A673 (cell line): Measurements from ENCODE around the gene CRP. TPM values are rescaled to one million over a fixed set of nuclear protein-coding genes. Genes with fewer than 3 reads are reported as not detected.

Experiments used
- BruUV-seq: library from RNA; stranded (reverse); fragments of 400-500 nt; replicated peaks from 2 replicates; lab custom pipeline; 2021; lab: Mats Ljungman, UMichigan
- CTCF ChIA-PET: fragments of 300-600 bp; sonication (Branson Sonifier 250); formaldehyde crosslinking; loops from one replicate; lab custom pipeline; 2022; ENCODE audit warnings: antibody characterized with exemption; lab: Charles Lee
- POLR2A ChIA-PET: fragments of 300-600 bp; sonication (Branson Sonifier 250); formaldehyde crosslinking; loops from one replicate; lab custom pipeline; 2022; ENCODE audit warnings: antibody characterized with exemption; ENCODE audit not compliant: low non-redundant PET; lab: Charles Lee
- DNase-seq: peaks from one replicate; pipeline ENCODE4 v3.0.0-alpha.2; 2015; ENCODE audit warnings: low spot score
- H3K27ac ChIP-seq: fragments of 200-600 bp; sonication (generic); 2 replicates; pipeline ENCODE4 v1.5.1; 2016; ENCODE audit warnings: mixed run types, low read depth, mild to moderate bottlenecking, mixed read lengths, antibody characterized with exemption, low read length; ENCODE audit not compliant: poor library complexity, severe bottlenecking
- H3K27me3 ChIP-seq: fragments of 200-600 bp; sonication (generic); replicated peaks from 2 replicates; pipeline ENCODE4 v1.6.1; 2017; ENCODE audit warnings: mixed run types, low read depth, mild to moderate bottlenecking, mixed read lengths, antibody characterized with exemption, low read length; ENCODE audit not compliant: insufficient read depth, poor library complexity
- H3K36me3 ChIP-seq: fragments of 200-600 bp; sonication (generic); 2 replicates; pipeline ENCODE4 v1.6.1; 2016; ENCODE audit warnings: mixed run types, mild to moderate bottlenecking, mixed read lengths, antibody characterized with exemption, low read length; ENCODE audit not compliant: insufficient read depth, poor library complexity, severe bottlenecking
- H3K4me1 ChIP-seq: fragments of 200-600 bp; sonication (generic); 2 replicates; pipeline ENCODE4 v1.6.1; 2017; ENCODE audit warnings: mixed run types, mild to moderate bottlenecking, mixed read lengths, antibody characterized with exemption, low read length; ENCODE audit not compliant: insufficient read depth, poor library complexity, severe bottlenecking
- H3K4me3 ChIP-seq: fragments of 200-600 bp; sonication (generic); 2 replicates; pipeline ENCODE4 v1.5.1; 2016; ENCODE audit warnings: low read depth, mixed run types, mild to moderate bottlenecking, mixed read lengths, low read length; ENCODE audit not compliant: poor library complexity, severe bottlenecking
- H3K9me3 ChIP-seq: fragments of 200-600 bp; sonication (generic); 2 replicates; pipeline ENCODE4 v1.6.1; 2016; ENCODE audit warnings: mixed run types, low read depth, mild to moderate bottlenecking, mixed read lengths, antibody characterized with exemption, low read length; ENCODE audit not compliant: poor library complexity, severe bottlenecking
- EZH2 ChIP-seq: fragments of 200-600 bp; sonication (generic); IDR thresholded peaks from 2 replicates; pipeline ENCODE4 v1.6.1; 2017; ENCODE audit warnings: borderline replicate concordance, low read depth, mild to moderate bottlenecking, mixed read lengths, antibody characterized with exemption, low read length; ENCODE audit not compliant: poor library complexity, severe bottlenecking
- intact Hi-C: fragments of 100-400 bp; cut with micrococcal nuclease; formaldehyde crosslinking; loops from one replicate; pipeline ENCODE4 v1.10.0; 2022; ENCODE audit not compliant: unreplicated experiment
- total RNA-seq: library from RNA; stranded (reverse); gene quantifications from 2 replicates; pipeline ENCODE4 v1.2.3, GENCODE V29; 2021
- TF ChIP-seq, protein P1 (sequence below): fragments of 300-800, 200-600 bp; sonication (generic); conservative IDR thresholded peaks from 2 replicates; pipeline ENCODE4 v1.5.1; 2017; ENCODE audit warnings: low read depth, mild to moderate bottlenecking, antibody characterized with exemption, low read length, moderate library complexity, mixed read lengths

Gene CRP
- total RNA-seq, 1 experiment from 2014 or later = not detected

DNA sequence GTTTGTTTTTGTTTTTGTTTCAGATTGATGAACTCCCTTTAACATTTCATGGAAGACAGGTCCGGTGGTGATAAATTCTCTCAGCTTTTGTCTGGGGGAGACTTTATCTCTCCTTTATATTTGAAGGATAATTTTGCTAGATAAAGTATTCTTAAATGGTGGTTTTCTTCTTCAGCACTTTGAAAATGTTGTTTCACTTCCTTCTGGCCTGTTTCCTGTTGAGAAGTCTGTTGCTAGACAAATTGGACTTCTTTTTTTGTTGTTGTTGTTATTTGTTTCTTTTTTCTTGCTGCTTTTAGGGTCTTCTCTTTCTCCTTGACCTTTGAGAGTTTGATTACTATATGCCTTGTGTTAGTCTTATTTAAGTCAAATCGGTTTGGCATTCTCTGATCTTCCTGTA lies 50.8 kb downstream of the CRP start:
- ChIA-PET CTCF (no interaction called here), POLR2A (no interaction called here)
- no peaks in the 10 kb centered on the region for H3K36me3 ChIP-seq
- peaks cover 66% of the 10 kb centered on the region for H3K27me3 ChIP-seq
- intact Hi-C loops = no loop called here
- H3K9me3 ChIP-seq = no peaks in the 10 kb centered on the region
- no peak for TF ChIP-seq EZH2
- TF ChIP-seq, protein P1, sequence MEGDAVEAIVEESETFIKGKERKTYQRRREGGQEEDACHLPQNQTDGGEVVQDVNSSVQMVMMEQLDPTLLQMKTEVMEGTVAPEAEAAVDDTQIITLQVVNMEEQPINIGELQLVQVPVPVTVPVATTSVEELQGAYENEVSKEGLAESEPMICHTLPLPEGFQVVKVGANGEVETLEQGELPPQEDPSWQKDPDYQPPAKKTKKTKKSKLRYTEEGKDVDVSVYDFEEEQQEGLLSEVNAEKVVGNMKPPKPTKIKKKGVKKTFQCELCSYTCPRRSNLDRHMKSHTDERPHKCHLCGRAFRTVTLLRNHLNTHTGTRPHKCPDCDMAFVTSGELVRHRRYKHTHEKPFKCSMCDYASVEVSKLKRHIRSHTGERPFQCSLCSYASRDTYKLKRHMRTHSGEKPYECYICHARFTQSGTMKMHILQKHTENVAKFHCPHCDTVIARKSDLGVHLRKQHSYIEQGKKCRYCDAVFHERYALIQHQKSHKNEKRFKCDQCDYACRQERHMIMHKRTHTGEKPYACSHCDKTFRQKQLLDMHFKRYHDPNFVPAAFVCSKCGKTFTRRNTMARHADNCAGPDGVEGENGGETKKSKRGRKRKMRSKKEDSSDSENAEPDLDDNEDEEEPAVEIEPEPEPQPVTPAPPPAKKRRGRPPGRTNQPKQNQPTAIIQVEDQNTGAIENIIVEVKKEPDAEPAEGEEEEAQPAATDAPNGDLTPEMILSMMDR = no peak
- no TSS peak for BruUV-seq
- no peak overlapping the region for H3K27ac ChIP-seq
- H3K4me1 ChIP-seq = no peaks in the 10 kb centered on the region
- DNase-seq = no peak
- no peak overlapping the region for H3K4me3 ChIP-seq

Other genes with a start within 250 kb of the CRP start
- gene OR10J5, start 178.6 kb downstream of the CRP start, total RNA-seq = not detected in 2 replicates
- not detected in 2 replicates for gene APCS, start 126.8 kb downstream of the CRP start, total RNA-seq
- 27.9 and 31.0 TPM in 2 replicates for gene DUSP23, start 66.4 kb upstream of the CRP start, total RNA-seq
- 0.15 TPM in 1 of 2 replicates, not detected in the other for gene FCRL6, start 87.8 kb upstream of the CRP start, total RNA-seq
- not detected in 2 replicates for gene SLAMF8, start 112.3 kb upstream of the CRP start, total RNA-seq
- gene VSIG8, start 148.1 kb upstream of the CRP start, total RNA-seq = not detected in 2 replicates
- gene CFAP45, start 185.6 kb upstream of the CRP start, total RNA-seq = 1.5 and 3.6 TPM in 2 replicates
- 155 and 198 TPM in 2 replicates for gene TAGLN2, start 210.9 kb upstream of the CRP start, total RNA-seq
- gene IGSF9, start 231.0 kb upstream of the CRP start, total RNA-seq = 6.5 and 7.1 TPM in 2 replicates
- gene SLAMF9, start 239.6 kb upstream of the CRP start, total RNA-seq = not detected in 2 replicates